Cardiac fibroblast (primary cell): ENCODE data around the gene NR3C1.
"Not testable (repeated sequence)": the region's sequence is repeated elsewhere in the genome, so short reads cannot be mapped to it uniquely, and the experiment has no call there.

Experiments
- DNase-seq, 2 donors: peaks; one replicate each; pipeline versions ENCODE4 v3.0.0 to v3.0.0-alpha.2; 2010; ENCODE audit warnings: low read depth in 2 of 2
- H3K4me3 ChIP-seq, 2 donors: replicated peaks in 1 of 2; 1 replicate in 1 of 2; 2 replicates in 1 of 2; pipeline ENCODE4 v1.5.1; 2011; ENCODE audit warnings: low read depth in 2 of 2, low read length in 2 of 2, mild to moderate bottlenecking in 2 of 2, moderate library complexity in 1 of 2
- TF ChIP-seq, protein P1 (sequence below): IDR thresholded peaks from one replicate; pipeline ENCODE4 v1.5.1; 2011; ENCODE audit warnings: low read depth, mild to moderate bottlenecking, low read length, inconsistent platforms

The NR3C1 gene

GRCh38 chr5:143340891-143341685 lies 62.4 kb downstream of the NR3C1 start:
- DNase-seq, result peak in 1 of 2 donors; percentile 45
- H3K4me3 ChIP-seq, result no peak overlapping the region
- TF ChIP-seq, protein P1, sequence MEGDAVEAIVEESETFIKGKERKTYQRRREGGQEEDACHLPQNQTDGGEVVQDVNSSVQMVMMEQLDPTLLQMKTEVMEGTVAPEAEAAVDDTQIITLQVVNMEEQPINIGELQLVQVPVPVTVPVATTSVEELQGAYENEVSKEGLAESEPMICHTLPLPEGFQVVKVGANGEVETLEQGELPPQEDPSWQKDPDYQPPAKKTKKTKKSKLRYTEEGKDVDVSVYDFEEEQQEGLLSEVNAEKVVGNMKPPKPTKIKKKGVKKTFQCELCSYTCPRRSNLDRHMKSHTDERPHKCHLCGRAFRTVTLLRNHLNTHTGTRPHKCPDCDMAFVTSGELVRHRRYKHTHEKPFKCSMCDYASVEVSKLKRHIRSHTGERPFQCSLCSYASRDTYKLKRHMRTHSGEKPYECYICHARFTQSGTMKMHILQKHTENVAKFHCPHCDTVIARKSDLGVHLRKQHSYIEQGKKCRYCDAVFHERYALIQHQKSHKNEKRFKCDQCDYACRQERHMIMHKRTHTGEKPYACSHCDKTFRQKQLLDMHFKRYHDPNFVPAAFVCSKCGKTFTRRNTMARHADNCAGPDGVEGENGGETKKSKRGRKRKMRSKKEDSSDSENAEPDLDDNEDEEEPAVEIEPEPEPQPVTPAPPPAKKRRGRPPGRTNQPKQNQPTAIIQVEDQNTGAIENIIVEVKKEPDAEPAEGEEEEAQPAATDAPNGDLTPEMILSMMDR, result no peak

DNA sequence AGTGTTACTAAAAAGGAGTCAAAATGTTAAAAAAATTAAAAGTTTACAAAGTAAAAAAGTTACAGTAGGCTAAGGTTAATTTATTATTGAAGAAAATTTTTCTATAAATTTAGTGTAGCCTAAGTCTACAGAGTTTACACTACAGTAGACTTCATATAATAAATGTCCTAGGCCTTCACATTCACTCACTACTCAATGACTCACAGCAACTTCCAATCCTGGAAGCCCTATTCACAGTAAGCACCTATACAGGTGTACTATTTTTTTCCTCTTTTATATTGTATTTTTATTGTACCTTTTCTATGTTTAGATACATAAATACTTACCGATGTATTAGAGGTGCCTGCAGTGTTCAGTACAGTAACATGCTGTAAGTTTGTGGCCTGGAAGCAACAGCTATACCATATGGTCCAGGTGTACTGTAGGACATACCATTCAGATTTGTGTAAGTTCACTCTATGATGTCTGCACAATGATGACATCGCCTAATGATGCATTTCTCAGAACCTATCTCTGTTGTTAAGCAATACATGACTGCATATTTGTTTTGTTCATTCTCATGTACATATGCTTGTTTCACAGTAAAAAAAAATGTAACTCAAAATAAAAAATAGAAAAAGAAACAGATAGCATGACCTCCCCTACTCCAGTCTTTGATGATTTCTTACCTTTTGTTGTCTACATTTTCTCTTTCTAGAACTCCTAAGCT lies 64.7 kb downstream of the NR3C1 start:
- peak; percentile 71 to 87 for DNase-seq
- TF ChIP-seq, protein P1, result no peak
- H3K4me3 ChIP-seq, result no peak overlapping the region

GRCh38 chr5:143337946-143338345 lies 65.5 kb downstream of the NR3C1 start:
- TF ChIP-seq, protein P1, result no peak
- DNase-seq, result no peak
- H3K4me3 ChIP-seq, result no peak overlapping the region

DNA sequence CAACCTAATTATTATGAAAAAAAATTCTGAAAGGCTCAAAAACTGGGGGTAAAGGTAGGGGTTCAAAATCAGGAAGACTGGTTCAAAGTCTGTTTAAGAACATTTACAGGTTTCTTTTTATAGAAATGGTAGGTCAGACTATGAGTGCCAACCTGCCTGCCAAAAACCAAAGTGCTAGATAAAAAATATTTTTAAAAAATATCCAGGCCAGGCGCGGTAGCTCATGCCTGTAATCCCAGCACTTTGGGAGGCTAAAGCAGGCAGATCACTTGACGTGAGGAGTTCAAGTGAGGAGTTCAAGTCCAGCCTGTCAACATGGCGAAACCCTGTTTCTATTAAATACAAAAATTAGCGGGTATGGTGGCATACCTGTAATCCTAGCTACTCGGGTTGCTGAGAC lies 67.0 kb downstream of the NR3C1 start:
- no peak for DNase-seq
- no peak overlapping the region for H3K4me3 ChIP-seq
- TF ChIP-seq, protein P1, result no peak

GRCh38 chr5:143334903-143335302 lies 68.6 kb downstream of the NR3C1 start:
- TF ChIP-seq, protein P1, result no peak
- H3K4me3 ChIP-seq, result no peak overlapping the region
- DNase-seq, result no peak

- not testable (repeated sequence) for H3K4me3 ChIP-seq, DNase-seq
These were observed 69.1 kb downstream of the NR3C1 start for GRCh38 chr5:143334380-143334779.

DNA sequence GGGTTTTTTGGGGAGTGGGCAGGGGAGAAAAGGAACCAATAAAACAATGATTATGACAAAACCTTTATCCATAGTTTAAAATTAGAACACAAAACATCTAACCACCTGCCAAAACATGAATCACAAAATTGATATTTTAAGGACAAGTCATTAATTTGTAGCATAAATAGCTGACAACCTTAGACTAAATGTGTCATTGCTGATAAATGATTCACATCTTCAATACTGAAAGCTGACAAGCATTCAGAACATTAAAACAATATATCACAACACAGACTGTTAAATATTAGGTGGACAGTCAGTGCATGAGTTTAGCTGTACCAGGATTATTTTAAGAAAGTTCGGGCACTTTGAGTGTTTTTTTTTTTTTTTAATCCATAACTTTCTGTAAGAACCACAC lies 71.5 kb downstream of the NR3C1 start:
- TF ChIP-seq, protein P1, result no peak
- no peak for DNase-seq
- H3K4me3 ChIP-seq, result no peak overlapping the region
